ENCODE measurements around the gene ZNF385D. TPM values are rescaled to one million over a fixed set of nuclear protein-coding genes. Genes with fewer than 3 reads are reported as not detected.

The ZNF385D gene
- total and polyA plus RNA-seq, 2 experiments from 2014 or later: 2.7 to 12.3 TPM

GRCh38 chr3:21520106-21520963 lies 230.7 kb downstream of the ZNF385D start (continued):
- TF ChIP-seq, protein P1, sequence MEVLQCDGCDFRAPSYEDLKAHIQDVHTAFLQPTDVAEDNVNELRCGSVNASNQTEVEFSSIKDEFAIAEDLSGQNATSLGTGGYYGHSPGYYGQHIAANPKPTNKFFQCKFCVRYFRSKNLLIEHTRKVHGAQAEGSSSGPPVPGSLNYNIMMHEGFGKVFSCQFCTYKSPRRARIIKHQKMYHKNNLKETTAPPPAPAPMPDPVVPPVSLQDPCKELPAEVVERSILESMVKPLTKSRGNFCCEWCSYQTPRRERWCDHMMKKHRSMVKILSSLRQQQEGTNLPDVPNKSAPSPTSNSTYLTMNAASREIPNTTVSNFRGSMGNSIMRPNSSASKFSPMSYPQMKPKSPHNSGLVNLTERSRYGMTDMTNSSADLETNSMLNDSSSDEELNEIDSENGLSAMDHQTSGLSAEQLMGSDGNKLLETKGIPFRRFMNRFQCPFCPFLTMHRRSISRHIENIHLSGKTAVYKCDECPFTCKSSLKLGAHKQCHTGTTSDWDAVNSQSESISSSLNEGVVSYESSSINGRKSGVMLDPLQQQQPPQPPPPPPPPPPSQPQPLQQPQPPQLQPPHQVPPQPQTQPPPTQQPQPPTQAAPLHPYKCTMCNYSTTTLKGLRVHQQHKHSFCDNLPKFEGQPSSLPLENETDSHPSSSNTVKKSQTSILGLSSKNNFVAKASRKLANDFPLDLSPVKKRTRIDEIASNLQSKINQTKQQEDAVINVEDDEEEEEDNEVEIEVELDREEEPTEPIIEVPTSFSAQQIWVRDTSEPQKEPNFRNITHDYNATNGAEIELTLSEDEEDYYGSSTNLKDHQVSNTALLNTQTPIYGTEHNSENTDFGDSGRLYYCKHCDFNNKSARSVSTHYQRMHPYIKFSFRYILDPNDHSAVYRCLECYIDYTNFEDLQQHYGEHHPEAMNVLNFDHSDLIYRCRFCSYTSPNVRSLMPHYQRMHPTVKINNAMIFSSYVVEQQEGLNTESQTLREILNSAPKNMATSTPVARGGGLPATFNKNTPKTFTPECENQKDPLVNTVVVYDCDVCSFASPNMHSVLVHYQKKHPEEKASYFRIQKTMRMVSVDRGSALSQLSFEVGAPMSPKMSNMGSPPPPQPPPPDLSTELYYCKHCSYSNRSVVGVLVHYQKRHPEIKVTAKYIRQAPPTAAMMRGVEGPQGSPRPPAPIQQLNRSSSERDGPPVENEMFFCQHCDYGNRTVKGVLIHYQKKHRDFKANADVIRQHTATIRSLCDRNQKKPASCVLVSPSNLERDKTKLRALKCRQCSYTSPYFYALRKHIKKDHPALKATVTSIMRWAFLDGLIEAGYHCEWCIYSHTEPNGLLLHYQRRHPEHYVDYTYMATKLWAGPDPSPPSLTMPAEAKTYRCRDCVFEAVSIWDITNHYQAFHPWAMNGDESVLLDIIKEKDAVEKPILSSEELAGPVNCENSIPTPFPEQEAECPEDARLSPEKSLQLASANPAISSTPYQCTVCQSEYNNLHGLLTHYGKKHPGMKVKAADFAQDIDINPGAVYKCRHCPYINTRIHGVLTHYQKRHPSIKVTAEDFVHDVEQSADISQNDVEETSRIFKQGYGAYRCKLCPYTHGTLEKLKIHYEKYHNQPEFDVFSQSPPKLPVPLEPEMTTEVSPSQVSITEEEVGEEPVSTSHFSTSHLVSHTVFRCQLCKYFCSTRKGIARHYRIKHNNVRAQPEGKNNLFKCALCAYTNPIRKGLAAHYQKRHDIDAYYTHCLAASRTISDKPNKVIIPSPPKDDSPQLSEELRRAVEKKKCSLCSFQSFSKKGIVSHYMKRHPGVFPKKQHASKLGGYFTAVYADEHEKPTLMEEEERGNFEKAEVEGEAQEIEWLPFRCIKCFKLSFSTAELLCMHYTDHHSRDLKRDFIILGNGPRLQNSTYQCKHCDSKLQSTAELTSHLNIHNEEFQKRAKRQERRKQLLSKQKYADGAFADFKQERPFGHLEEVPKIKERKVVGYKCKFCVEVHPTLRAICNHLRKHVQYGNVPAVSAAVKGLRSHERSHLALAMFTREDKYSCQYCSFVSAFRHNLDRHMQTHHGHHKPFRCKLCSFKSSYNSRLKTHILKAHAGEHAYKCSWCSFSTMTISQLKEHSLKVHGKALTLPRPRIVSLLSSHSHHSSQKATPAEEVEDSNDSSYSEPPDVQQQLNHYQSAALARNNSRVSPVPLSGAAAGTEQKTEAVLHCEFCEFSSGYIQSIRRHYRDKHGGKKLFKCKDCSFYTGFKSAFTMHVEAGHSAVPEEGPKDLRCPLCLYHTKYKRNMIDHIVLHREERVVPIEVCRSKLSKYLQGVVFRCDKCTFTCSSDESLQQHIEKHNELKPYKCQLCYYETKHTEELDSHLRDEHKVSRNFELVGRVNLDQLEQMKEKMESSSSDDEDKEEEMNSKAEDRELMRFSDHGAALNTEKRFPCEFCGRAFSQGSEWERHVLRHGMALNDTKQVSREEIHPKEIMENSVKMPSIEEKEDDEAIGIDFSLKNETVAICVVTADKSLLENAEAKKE (CRISPR knock-in tag; IDR thresholded peaks at IDR 0.05): no peak
- TF ChIP-seq, protein P2, sequence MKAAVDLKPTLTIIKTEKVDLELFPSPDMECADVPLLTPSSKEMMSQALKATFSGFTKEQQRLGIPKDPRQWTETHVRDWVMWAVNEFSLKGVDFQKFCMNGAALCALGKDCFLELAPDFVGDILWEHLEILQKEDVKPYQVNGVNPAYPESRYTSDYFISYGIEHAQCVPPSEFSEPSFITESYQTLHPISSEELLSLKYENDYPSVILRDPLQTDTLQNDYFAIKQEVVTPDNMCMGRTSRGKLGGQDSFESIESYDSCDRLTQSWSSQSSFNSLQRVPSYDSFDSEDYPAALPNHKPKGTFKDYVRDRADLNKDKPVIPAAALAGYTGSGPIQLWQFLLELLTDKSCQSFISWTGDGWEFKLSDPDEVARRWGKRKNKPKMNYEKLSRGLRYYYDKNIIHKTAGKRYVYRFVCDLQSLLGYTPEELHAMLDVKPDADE (IDR thresholded peaks at IDR 0.05): no peak
- TF ChIP-seq ZNF331 (CRISPR knock-in tag; IDR thresholded peaks at IDR 0.05; ENCODE audit: low read depth) (no peak), CREB1 (CRISPR knock-in tag; IDR thresholded peaks at IDR 0.05; ENCODE audit: low read depth) (no peak), EZH2phosphoT487 (IDR thresholded peaks at IDR 0.05; ENCODE audit: unreplicated experiment) (no peak), ZNF114 (CRISPR knock-in tag; IDR thresholded peaks at IDR 0.05) (no peak), STAT1 (IDR thresholded peaks at IDR 0.05; ENCODE audit: unreplicated experiment) (no peak), EZH2 (IDR thresholded peaks at IDR 0.05; ENCODE audit: low read depth, unreplicated experiment) (no peak), NANOG (IDR thresholded peaks at IDR 0.05; ENCODE audit: borderline replicate concordance) (no peak)

All from GM23338 (cell line).